Measurements from ENCODE around the gene CTLA4.

- TF ChIP-seq POLR2A (IDR thresholded peaks at IDR 0.05; ENCODE audit: extremely low read depth, insufficient read length), result no peak
- no peak for TF ChIP-seq CTCF (IDR thresholded peaks at IDR 0.05; ENCODE audit: low read depth, low read length)
- TF ChIP-seq MYC (IDR thresholded peaks at IDR 0.05; ENCODE audit: low read depth, low read length), result no peak
Observed at GRCh38 chr2:203871371-203871983, 3.9 kb downstream of the CTLA4 start.
